Ureter (tissue), 1 donor: ENCODE data around the gene CLSTN1. TPM values are rescaled to one million over a fixed set of nuclear protein-coding genes. Genes with fewer than 3 reads are reported as not detected.

Experiments
- DNase-seq: peaks from one replicate; pipeline ENCODE4 v3.0.0-alpha.2; 2020; ENCODE audit warnings: low spot score
- total RNA-seq: library from RNA; stranded (reverse); gene quantifications from one replicate; pipeline ENCODE4 v1.2.4, GENCODE V29; 2023
- donor health status: DM: yes; HTN: yes; CAD: no.

The CLSTN1 gene
- total RNA-seq, 1 donor from 2014 or later = 75.0 TPM

- no peak for DNase-seq
Observed at GRCh38 chr1:9850442-9851162, 26.8 kb upstream of the CLSTN1 start.

GRCh38 chr1:9849691-9850441 lies 26.1 kb upstream of the CLSTN1 start:
- DNase-seq = no peak

DNA sequence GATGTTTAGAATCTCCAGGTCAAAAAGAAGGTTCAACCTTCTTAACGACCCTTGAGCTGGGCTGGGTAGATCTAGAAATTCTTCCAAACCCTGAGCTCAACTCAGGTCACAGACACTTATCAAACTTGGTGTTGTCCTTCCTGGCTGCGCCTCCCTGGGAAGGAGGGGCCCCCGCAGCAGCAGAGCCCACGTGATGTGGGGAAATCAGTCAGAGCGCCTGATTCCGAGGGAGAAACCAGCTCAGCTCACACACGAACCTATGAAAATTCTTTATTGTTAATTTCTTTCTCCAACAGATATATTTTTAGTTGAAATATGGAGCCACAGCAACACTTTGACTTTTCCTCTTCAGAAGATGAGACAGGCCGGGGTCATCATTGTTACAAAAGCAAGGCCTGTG lies 24.3 kb upstream of the CLSTN1 start:
- no peak for DNase-seq

GRCh38 chr1:9847269-9847668 lies 23.5 kb upstream of the CLSTN1 start:
- no peak for DNase-seq

DNA sequence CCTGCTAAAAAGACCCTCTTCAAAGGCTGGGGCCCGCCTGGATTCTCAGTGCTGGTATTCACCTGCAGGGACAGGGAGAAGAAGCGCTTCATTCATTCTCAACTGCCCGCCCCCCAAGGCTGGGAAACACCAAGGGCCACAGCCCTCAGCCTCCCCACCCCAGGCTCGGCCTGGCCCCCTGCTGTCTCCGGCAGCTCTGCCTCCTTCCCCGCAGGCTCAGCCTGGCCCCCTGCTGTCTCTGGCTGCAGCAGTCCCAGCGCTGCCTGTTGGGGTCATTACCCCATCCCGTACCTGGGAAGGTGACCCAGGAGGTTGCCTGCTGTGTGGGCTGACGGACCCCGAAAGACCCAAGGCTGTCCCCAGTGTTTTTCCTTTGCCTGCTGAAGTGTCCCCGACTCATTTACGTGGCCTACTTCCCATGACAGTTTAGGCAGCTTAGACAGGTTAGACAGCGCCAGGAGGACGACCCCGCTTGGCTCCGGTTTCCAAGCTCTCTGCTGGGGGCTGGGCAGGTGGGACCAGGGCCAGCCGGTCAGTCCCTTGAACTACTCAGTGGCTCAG lies 22.9 kb upstream of the CLSTN1 start:
- DNase-seq = no peak

DNA sequence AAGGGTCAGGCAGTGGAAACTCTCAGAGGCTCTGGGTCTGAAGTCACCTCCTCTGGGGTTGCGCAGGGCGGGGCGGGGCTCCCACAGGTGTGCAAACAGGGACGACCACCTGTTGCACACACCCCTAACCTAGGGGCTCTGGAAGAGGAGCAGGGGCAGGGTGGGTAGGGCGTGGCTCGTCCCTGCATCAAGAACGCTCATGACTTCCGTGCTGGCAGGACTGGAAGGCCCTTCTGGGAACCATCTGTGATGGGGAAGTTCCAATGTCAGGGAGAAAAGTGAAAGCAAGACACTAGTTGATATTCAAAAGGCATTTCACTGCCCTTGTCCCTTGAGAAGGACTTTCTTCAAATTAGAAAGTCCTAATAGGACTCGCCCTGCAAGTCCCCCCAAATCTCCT lies 22.1 kb upstream of the CLSTN1 start:
- DNase-seq = no peak

- DNase-seq = no peak
Observed at GRCh38 chr1:9844756-9845155, 21.0 kb upstream of the CLSTN1 start.

DNA sequence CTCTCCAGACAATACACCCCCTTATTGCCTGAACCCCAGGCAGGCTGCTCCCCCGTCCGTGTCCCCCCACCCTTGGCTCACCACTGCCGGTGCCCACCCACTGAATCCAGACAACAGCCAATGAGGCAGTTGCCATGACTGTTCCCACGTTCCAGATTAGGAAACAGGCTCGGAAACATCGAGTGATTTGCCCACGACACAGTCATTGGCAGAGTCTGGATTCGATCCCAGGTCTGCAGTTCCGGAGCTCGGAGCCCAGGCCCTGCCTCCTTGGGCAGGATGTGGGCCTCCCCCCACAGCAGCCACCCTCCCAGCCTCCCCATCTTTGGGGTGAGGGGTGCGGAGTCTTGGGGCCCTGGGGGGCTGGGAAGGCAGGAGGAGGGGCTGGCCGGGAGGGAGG lies 20.3 kb upstream of the CLSTN1 start:
- DNase-seq = no peak

GRCh38 chr1:9843576-9843945 lies 19.8 kb upstream of the CLSTN1 start:
- DNase-seq = no peak

DNA sequence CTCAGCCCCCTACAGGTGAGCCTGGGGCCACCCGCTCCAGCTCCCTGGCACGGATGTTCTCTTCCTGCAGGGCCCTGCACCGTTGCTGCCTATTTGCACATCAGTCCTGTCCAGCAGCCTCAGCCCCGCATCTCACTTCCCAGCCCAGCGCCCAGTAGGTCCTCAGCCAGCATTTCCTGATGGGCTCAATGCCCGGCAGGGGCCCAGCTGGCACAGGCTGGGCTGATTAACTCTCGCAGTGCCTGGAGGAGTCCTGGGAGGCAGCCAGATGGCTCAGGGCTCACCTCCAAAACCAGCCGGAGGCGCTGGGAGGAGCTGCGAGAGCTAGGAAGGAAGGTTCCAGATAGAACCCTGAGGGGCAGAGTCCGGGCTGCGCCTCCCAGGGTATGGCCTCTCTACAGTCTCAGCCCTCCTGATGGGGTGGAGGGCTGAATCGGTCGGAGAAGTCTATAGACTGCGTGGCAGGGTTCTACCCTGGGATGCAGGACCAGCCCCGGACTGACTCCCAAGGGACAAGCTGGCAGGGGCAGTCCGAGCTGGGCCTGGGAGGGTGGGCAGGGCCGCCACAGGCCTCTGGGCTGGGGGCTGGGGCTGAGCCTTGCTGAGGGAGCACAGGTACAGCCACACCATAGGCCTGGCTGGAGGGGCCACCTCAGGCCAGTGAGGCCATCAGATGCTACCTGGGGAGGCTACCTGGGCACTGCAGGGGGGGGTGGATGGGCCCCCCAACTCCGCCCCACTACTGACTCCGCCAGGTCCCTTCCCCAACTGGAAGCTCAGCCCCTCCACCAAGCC lies 19.2 kb upstream of the CLSTN1 start:
- DNase-seq = no peak

DNA sequence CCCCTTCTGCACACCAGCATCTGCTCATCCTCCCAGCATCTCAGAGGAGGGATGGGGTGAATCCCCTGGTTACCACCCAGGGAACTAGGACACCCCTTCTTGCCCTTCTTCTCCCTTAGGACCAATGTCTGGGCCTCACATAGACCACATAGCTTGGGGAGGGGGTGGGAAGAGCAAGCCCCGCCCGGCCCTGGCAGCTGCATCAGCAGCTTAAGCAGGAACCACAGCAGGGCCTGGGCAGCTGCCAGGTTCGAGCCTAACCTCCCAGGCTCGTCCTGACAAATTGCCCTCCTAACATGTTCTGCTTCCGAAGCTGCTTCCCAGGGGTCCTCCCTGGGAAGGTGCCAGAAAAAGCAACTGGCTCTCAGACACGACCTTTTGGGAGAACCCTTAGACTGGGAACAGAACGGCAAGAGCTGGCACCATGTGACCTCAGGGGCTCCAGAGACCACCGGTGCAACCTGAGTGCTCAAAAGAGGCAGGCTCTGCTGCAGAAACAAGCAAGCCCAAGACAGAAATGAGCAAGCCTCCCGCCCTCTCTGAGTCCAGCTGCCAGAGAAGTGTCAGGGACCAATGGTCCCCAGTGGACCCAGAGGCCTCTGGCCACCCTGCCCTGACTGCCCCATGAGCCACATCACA lies 18.4 kb upstream of the CLSTN1 start:
- no peak for DNase-seq

DNA sequence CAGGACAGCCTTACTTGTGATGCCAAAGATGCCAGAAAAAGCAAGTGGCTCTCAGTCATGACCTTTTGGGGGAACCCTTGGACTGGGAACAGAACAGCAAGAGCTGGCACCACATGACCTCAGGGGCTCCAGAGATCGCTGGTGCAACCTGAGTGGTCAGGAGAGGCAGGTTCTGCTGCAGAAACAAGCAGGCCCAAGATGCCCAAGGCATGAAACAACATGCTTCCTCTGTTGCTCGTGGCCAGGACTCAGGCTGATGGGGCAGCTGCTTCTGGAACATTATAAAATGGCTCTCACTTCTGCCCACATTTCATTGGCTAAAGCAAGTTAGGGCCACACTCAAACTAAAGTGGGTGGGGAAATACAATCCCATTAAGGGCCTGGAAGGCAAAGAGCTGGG lies 17.7 kb upstream of the CLSTN1 start:
- no peak for DNase-seq

DNA sequence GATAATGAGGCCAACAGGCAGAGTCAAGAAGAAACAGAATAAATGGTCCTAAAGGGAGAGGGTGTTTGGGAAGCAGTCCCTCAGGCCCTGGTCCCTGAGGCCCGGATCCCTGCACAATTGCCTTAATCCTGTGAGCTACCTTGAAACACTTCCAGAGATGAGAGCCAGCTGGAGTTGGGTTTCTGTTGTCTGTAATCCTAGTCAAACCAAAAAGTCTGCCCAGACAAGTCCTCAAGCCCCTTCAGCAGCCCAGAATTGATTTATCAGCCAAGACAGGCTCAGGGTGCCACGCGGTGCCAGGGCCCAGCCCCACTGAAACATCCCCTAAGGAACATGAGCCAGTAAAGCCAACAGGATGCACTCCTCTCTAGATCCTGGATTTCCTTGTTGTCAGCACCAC lies 16.4 kb upstream of the CLSTN1 start:
- DNase-seq = no peak

DNA sequence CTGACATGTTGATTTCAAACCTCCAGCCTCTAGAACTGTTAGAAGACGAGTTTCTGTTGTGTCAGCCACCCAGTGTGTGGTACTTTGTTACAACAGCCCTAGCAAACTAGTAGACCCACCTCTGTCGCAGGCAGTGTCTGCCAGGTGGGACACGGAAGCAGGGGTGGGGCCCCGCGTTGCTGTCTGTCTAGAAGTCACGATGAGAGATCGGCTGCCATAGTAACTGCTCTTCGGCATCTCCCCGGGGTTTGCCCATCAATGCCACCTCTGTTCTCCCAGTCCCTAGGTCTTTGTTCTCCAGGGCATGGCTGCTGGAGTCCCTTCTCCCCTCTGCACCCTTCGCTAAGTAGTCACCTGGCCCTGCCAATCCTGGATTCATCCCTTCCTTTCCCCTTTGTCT lies 15.2 kb upstream of the CLSTN1 start:
- no peak for DNase-seq

- peak; percentile 73 for DNase-seq
Observed at GRCh38 chr1:9836632-9836960, 12.8 kb upstream of the CLSTN1 start.

DNA sequence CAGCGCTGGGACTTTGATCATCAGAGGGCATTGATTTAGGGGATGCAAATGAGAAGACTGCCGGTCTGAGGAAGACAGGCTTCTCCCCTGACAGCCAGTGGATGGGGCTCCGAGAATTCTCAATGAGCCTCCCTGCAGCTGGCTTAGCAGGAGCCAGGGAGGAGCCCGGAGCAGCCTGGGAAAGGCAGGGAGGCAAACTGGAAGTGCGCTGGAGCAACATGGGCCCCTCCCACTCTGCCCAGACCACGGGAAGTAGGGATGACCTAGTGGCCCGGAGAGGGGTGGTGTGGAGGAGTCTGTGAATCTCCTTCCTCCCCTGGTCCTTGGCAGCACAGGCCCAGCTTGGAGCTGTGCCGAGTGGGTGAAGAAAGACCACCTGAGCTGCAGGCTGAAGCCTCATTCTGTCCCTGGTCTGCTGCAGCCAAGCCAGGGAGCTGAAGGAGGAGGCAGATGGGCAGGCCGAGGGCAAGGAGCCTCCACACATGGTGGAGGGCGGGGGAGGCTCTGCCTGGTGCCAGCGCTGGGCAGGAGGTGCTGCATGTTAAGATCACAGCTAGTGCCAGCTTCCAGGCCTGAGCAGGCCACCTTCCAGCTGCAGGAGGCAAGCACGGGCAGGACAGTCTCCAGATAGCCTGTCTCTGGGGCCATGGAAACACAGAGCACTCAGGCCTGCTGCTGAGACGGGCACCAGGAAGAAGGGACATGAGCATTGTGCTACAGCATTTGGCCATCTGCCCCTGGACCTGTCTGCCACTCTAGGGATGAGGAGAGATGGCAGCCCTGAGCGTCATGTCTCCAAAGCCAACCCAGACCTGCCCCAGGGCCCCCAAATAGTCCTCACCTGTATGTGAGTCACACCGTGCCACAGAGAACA lies 12.2 kb upstream of the CLSTN1 start:
- no peak for DNase-seq

DNA sequence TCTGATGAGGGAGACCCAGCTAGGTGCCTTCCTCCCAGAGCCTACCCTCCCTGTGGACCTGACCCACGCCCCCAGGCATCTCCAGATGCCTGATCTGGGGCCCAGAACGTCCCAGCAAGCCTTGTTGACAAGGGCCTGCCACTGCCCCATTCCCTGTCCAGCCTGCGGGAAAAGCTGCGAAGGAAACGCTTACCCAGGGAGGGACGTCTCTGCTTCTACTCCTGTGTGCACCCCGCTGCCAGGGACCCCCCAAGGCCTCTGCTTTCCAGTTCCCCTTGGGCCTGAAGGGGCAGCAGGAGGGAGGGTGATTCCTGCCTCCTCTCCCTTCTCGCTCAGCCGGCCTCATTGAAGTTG lies 11.6 kb upstream of the CLSTN1 start:
- no peak for DNase-seq

GRCh38 chr1:9833632-9834031 lies 9.9 kb upstream of the CLSTN1 start:
- DNase-seq = no peak

GRCh38 chr1:9827558-9828185 lies 3.9 kb upstream of the CLSTN1 start:
- no peak for DNase-seq

DNA sequence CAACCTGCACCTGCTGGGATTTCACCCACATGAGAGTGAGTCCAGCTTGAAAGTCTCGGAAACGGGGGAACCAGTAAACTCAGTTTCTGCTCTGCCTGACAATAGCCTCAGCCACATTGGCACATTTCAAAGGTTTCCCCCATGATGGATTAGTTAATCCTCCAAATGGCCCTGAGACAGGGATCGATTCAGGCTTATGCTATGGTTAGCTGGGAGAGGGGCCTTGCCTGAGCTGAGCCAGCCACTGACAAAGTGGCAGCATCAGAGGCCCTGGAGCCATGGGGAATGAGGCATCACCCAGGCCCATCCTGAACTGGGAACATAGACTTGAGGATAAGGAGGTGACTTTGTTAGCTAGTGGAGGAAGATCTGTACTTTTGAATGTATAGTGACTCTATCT lies 2.9 kb upstream of the CLSTN1 start:
- DNase-seq = no peak

GRCh38 chr1:9826087-9826486 lies 2.3 kb upstream of the CLSTN1 start:
- DNase-seq = no peak
